Measurements from ENCODE around the gene FRMD1. TPM values are rescaled to one million over a fixed set of nuclear protein-coding genes. Genes with fewer than 3 reads are reported as not detected.

Gene FRMD1
- total RNA-seq, 4 donors from 2014 or later, result 1.0 TPM; not detected in 3

- no peak for DNase-seq
- no peaks in the 10 kb centered on the region for H3K27me3 ChIP-seq
- H3K9me3 ChIP-seq, result no peaks in the 10 kb centered on the region
- TF ChIP-seq POLR2A (IDR thresholded peaks at IDR 0.05) (no peak), CTCF (IDR thresholded peaks at IDR 0.05) (no peak)
- H3K36me3 ChIP-seq, result no peaks in the 10 kb centered on the region
- no peak overlapping the region for H3K4me3 ChIP-seq
- no peak overlapping the region for H3K27ac ChIP-seq
- no peaks in the 10 kb centered on the region for H3K4me1 ChIP-seq
- intact Hi-C loops (cut with DNase I; ENCODE audit: low total_unique reads), result no loop called here
These were observed 16.4 kb downstream of the FRMD1 start for GRCh38 chr6:168062346-168063289.

GRCh38 chr6:168061269-168062210, 17.5 kb downstream of the FRMD1 start:
- DNase-seq, result no peak
- Histone ChIP-seq H3K36me3 (no peaks in the 10 kb centered on the region), H3K4me3 (no peak overlapping the region), H3K27ac (no peak overlapping the region), H3K9me3 (no peaks in the 10 kb centered on the region), H3K4me1 (no peaks in the 10 kb centered on the region), H3K27me3 (no peaks in the 10 kb centered on the region)
- intact Hi-C loops (cut with DNase I; ENCODE audit: low total_unique reads), result no loop called here
- no peak for TF ChIP-seq CTCF (IDR thresholded peaks at IDR 0.05)
- TF ChIP-seq POLR2A (IDR thresholded peaks at IDR 0.05), result no peak

GRCh38 chr6:168060521-168060931, 18.5 kb downstream of the FRMD1 start:
- no peaks in the 10 kb centered on the region for H3K36me3 ChIP-seq
- H3K27ac ChIP-seq, result no peak overlapping the region
- intact Hi-C loops (cut with DNase I; ENCODE audit: low total_unique reads), result no loop called here
- no peaks in the 10 kb centered on the region for H3K9me3 ChIP-seq
- H3K4me3 ChIP-seq, result no peak overlapping the region
- H3K4me1 ChIP-seq, result no peaks in the 10 kb centered on the region
- H3K27me3 ChIP-seq, result no peaks in the 10 kb centered on the region
- peak; percentile 32 to 40 for DNase-seq
- no peak for TF ChIP-seq POLR2A (IDR thresholded peaks at IDR 0.05)
- peak; percentile 27 to 57 (median 42) for TF ChIP-seq CTCF (IDR thresholded peaks at IDR 0.05)

GRCh38 chr6:168058691-168059551, 20.1 kb downstream of the FRMD1 start:
- intact Hi-C loops (cut with DNase I; ENCODE audit: low total_unique reads), result no loop called here

More at GRCh38 chr6:168058691-168059551, 20.1 kb downstream of the FRMD1 start:
- no peaks in the 10 kb centered on the region for H3K4me1 ChIP-seq
- TF ChIP-seq POLR2A (IDR thresholded peaks at IDR 0.05), result no peak
- no peak for TF ChIP-seq CTCF (IDR thresholded peaks at IDR 0.05)
- H3K4me3 ChIP-seq, result no peak overlapping the region
- no peak for DNase-seq
- H3K27ac ChIP-seq, result no peak overlapping the region
- no peaks in the 10 kb centered on the region for H3K9me3 ChIP-seq
- H3K36me3 ChIP-seq, result no peaks in the 10 kb centered on the region
- no peaks in the 10 kb centered on the region for H3K27me3 ChIP-seq
